Bronchial epithelial cell (primary cell): Measurements from ENCODE around the gene PDE5A. TPM values are rescaled to one million over a fixed set of nuclear protein-coding genes. Genes with fewer than 3 reads are reported as not detected.

Source experiments
- DNase-seq: peaks from one replicate; pipeline ENCODE4 v3.0.0-alpha.2; 2010; ENCODE audit warnings: low read depth
- FAIRE-seq: peaks from 2 replicates; lab custom pipeline; 2011; peaks lifted over from hg19 to GRCh38; lab: Jason Lieb, UNC
- H3K27me3 ChIP-seq: 2 replicates; pipeline ENCODE4 v1.5.1; 2011; ENCODE audit warnings: low read length; ENCODE audit not compliant: control insufficient read depth, insufficient read depth
- H3K36me3 ChIP-seq: 2 replicates; pipeline ENCODE4 v1.5.1; 2011; ENCODE audit warnings: low read length; ENCODE audit not compliant: control insufficient read depth, insufficient read depth
- H3K4me3 ChIP-seq: 2 replicates; pipeline ENCODE4 v1.5.1; 2011; ENCODE audit warnings: mild to moderate bottlenecking, low read depth, low read length, control low read depth
- total RNA-seq: library from RNA; depleted of rRNA; stranded (reverse); fragments of >200 nt; gene quantifications from 2 replicates; pipeline ENCODE4 v1.2.1, GENCODE V29; 2014
- TF ChIP-seq, protein P1 (sequence below): IDR thresholded peaks from 2 replicates; pipeline ENCODE4 v1.5.1; 2011; ENCODE audit warnings: mild to moderate bottlenecking, moderate library complexity, low read length, control low read depth, inconsistent platforms; ENCODE audit not compliant: insufficient read depth, severe bottlenecking

PDE5A gene
- total RNA-seq, 1 donor from 2014 or later: 5.8 TPM

DNA sequence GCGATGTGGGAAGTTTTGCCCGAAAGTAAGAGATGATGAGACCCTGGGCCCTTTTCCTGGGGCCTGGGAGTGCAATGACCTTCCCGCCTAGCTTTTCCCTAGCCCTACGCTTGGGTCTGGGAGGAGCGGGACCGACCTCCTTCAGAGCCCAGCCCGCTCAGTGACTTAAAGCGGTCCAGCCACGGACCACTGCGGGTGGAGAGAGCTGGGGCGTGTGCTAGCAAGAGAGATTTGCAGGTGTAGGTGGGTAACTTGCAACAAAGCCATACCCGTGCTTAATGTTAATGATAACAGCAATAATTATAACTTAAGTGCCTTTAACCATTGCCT, 503 bp upstream of the PDE5A start:
- Histone ChIP-seq H3K27me3 (no peaks in the 10 kb centered on the region), H3K36me3 (no peaks in the 10 kb centered on the region), H3K4me3 (peak overlapping the region; percentile 72)
- TF ChIP-seq, protein P1, sequence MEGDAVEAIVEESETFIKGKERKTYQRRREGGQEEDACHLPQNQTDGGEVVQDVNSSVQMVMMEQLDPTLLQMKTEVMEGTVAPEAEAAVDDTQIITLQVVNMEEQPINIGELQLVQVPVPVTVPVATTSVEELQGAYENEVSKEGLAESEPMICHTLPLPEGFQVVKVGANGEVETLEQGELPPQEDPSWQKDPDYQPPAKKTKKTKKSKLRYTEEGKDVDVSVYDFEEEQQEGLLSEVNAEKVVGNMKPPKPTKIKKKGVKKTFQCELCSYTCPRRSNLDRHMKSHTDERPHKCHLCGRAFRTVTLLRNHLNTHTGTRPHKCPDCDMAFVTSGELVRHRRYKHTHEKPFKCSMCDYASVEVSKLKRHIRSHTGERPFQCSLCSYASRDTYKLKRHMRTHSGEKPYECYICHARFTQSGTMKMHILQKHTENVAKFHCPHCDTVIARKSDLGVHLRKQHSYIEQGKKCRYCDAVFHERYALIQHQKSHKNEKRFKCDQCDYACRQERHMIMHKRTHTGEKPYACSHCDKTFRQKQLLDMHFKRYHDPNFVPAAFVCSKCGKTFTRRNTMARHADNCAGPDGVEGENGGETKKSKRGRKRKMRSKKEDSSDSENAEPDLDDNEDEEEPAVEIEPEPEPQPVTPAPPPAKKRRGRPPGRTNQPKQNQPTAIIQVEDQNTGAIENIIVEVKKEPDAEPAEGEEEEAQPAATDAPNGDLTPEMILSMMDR: no peak
- no peak for FAIRE-seq
- DNase-seq: no peak

DNA sequence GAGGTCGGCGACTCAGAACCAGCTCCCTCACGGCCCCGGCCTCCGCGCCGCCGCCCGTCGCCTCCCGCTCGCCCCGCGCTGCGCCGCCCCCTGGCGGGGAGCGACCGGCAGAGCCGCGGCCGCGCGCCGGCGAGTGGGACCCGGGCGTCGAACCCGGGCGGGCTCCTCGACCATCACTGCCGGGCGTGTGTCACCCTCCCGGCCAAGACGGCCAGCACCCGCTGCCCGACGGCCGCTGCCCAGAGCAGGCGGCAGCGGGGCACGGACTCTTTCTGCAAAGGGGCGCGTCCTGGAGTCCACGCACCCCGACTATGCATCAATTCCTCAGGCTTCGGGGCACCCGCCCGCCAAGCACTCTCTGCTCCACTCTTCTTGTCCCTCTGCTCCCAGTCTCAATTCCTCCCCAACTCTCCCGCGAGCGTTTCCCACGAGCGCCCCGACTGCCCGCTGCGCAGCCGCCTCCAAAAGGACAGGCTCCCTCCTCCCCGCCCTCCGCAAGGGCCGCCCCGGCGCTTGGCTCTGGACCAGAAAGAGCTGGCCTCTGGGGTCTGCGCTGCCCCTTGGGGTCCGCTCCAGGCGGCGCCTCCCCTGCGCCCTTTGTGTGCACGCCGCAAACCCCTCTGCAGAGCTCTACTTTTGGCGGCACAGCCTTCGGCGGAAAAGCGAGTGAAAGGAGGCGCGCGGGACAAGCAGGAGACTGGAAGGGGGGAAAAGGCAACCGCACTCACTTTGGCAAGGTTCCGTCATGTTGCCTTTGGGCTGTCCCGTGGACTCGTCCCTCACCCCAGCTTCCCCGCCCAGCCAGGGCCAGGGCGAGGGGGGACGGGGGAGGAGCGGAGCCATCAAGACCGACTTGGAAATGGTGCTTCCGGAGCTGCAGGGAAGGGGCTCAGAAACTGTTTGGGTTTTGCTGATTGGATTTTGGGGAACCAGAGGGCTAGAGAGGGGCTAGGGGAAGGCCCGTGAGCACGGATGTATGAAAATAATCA, 1.0 kb downstream of the PDE5A start:
- TF ChIP-seq, protein P1: peak; percentile 28
- DNase-seq (no peak), FAIRE-seq (no peak)
- no peaks in the 10 kb centered on the region for H3K36me3 ChIP-seq
- H3K27me3 ChIP-seq: no peaks in the 10 kb centered on the region
- H3K4me3 ChIP-seq: peak overlapping the region; percentile 72

DNA sequence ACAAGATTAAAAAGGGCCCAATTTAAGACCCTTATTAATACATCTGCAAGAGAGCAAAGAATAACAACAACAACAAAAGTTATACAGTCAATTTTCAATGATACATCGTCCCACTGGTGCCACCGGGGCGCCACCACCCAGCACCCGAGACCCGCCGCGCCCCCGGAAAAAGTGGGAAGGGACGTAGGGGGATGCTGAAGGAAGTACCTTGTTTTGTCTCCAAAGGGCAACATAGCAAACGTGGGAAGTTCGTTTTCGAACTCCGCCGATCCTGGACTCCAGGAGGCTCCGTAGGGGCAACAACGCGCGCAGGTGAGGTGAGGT, 1.7 kb downstream of the PDE5A start:
- FAIRE-seq (no peak), DNase-seq (peak; percentile 5)
- Histone ChIP-seq H3K27me3 (no peaks in the 10 kb centered on the region), H3K36me3 (no peaks in the 10 kb centered on the region), H3K4me3 (peak overlapping the region; percentile 72)
- TF ChIP-seq, protein P1: no peak

DNA sequence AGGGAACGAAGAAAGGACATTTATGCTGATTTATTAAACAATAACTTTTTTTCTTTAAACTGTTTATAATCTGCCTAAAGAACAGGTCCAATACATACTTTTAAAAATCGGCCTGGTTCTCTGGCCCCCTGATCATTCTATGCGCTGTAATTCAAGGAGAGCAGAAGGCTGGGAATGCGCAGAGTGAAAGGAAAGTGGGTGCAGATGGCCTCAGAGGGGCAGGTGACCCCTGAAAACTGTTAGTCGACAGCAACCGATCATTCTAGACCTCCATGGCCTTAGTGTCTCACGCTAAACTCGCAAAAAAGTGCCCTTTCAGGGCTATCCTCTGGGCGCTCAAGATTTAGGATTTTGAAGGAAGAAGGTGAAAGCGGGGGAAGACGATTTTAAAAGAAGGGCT, 2.2 kb downstream of the PDE5A start:
- no peak for FAIRE-seq
- Histone ChIP-seq H3K27me3 (no peaks in the 10 kb centered on the region), H3K4me3 (peak overlapping the region; percentile 72), H3K36me3 (no peaks in the 10 kb centered on the region)
- TF ChIP-seq, protein P1: no peak
- DNase-seq: no peak

DNA sequence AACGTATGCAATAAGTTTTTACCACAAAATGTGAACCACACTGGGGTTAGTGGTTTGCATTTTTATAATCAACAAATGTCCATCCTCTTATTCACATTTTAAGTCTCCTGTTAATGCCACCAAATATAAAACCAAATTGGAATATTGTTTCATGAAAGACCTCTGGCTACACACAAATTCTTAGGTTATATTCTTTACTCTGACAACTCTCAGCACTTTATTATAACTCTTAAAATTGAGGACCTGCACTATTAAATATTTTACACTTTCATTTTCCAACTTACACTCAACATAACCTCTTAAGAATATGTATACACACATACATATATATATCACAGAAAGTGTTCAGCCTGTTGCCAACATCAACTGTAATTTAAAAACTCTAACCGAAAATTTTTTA, 2.8 kb downstream of the PDE5A start:
- no peak overlapping the region for H3K4me3 ChIP-seq
- TF ChIP-seq, protein P1: no peak
- no peaks in the 10 kb centered on the region for H3K36me3 ChIP-seq
- FAIRE-seq (no peak), DNase-seq (no peak)
- H3K27me3 ChIP-seq: no peaks in the 10 kb centered on the region

DNA sequence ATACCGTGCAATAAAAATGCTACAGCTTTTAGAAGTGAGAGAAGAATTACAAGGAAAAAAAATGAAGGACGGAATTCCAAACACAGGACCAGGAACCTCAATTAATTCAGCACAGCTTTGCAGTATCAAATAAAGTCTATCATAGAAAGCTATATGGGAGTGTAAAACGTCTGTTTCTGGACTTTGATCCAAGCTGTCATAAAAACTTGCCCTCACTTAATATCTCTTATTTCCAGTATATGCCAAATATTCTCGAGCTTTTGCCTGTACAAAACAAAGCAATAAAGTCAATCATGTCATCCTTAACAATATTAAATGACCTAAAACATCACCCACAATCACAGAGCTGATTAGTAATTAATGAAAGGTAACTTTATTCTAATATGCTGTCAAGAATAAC, 4.2 kb downstream of the PDE5A start:
- FAIRE-seq: no peak
- Histone ChIP-seq H3K27me3 (no peaks in the 10 kb centered on the region), H3K4me3 (no peak overlapping the region), H3K36me3 (no peaks in the 10 kb centered on the region)
- no peak for DNase-seq
- TF ChIP-seq, protein P1: no peak
